ENCODE data around the gene PTPN13.
A peak's percentile ranks its signal among the peaks of the same experiment; 100 is the strongest.

Gene PTPN13

GRCh38 chr4:86683983-86684382, 89.9 kb downstream of the PTPN13 start:
- TF ChIP-seq CTCF (IDR thresholded peaks at IDR 0.05; ENCODE audit: low read depth, low read length, missing control alignments) = no peak
- H3K27ac ChIP-seq = no peak overlapping the region
- DNase-seq = no peak
- no peaks in the 10 kb centered on the region for H3K36me3 ChIP-seq (replicated peaks)
- H3K27me3 ChIP-seq (replicated peaks) = no peaks in the 10 kb centered on the region
- H3K4me3 ChIP-seq (ENCODE audit: low read depth, low read length) = no peak overlapping the region
- in situ Hi-C loops (cut with HindIII; ENCODE audit: low pct_ligation_motif_present, low sequenced_read_pairs) = no loop called here

GRCh38 chr4:86685401-86685800, 91.3 kb downstream of the PTPN13 start:
- Histone ChIP-seq H3K27me3 (replicated peaks) (no peaks in the 10 kb centered on the region), H3K27ac (no peak overlapping the region), H3K4me3 (ENCODE audit: low read depth, low read length) (no peak overlapping the region), H3K36me3 (replicated peaks) (no peaks in the 10 kb centered on the region)
- in situ Hi-C loops (cut with HindIII; ENCODE audit: low pct_ligation_motif_present, low sequenced_read_pairs) = no loop called here
- TF ChIP-seq CTCF (IDR thresholded peaks at IDR 0.05; ENCODE audit: low read depth, low read length, missing control alignments) = no peak
- DNase-seq = peak; percentile 47

DNA sequence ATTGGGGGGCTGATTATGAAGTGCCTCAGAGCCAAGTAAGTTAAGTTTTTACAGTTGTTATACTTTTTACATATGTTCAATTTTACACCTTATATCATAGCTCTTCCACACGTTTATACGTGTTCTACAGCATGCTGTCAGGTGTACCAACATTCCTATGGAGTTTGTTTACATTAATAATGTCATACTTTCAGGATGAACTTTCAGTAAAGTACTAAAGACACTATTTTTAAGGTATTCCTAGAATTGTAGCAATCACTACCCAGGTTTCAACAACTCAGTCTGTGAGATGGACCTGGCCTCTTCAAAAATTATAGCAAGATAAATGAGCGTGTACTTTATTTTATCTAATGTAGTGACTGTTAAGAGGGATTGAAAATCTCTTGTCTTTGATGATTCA, 92.6 kb downstream of the PTPN13 start:
- no peaks in the 10 kb centered on the region for H3K36me3 ChIP-seq (replicated peaks)
- H3K27ac ChIP-seq = no peak overlapping the region
- DNase-seq = no peak
- in situ Hi-C loops (cut with HindIII; ENCODE audit: low pct_ligation_motif_present, low sequenced_read_pairs) = no loop called here
- no peak overlapping the region for H3K4me3 ChIP-seq (ENCODE audit: low read depth, low read length)
- H3K27me3 ChIP-seq (replicated peaks) = no peaks in the 10 kb centered on the region
- no peak for TF ChIP-seq CTCF (IDR thresholded peaks at IDR 0.05; ENCODE audit: low read depth, low read length, missing control alignments)

- no peak for TF ChIP-seq CTCF (IDR thresholded peaks at IDR 0.05; ENCODE audit: low read depth, low read length, missing control alignments)
- in situ Hi-C loops (cut with HindIII; ENCODE audit: low pct_ligation_motif_present, low sequenced_read_pairs) = no loop called here
- no peak for DNase-seq
- Histone ChIP-seq H3K27ac (no peak overlapping the region), H3K4me3 (ENCODE audit: low read depth, low read length) (no peak overlapping the region), H3K36me3 (replicated peaks) (no peaks in the 10 kb centered on the region), H3K27me3 (replicated peaks) (no peaks in the 10 kb centered on the region)
These were observed 93.9 kb downstream of the PTPN13 start for GRCh38 chr4:86688026-86688425.

DNA sequence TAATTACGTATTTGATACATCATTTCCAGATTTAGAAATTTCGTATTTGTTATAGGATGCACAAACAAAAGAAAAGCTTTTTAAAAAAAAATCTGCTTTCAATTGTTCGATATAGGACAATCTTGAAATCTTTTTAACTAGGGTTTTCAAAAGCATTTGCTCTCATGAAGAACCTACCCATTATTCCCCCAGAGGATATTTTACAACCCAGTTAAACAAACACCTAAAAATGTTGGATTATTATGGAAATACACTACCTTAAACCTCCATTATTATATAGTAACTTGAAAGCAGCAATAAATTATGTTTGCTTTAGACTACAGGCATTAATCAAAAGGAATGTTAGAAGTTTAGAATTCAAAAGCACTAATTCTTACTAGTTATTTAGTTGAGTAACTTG, 110.5 kb downstream of the PTPN13 start:
- no peak for TF ChIP-seq CTCF (IDR thresholded peaks at IDR 0.05; ENCODE audit: low read depth, low read length, missing control alignments)
- no peaks in the 10 kb centered on the region for H3K27me3 ChIP-seq (replicated peaks)
- H3K27ac ChIP-seq = no peak overlapping the region
- in situ Hi-C loops (cut with HindIII; ENCODE audit: low pct_ligation_motif_present, low sequenced_read_pairs) = no loop called here
- H3K4me3 ChIP-seq (ENCODE audit: low read depth, low read length) = no peak overlapping the region
- no peaks in the 10 kb centered on the region for H3K36me3 ChIP-seq (replicated peaks)
- DNase-seq = no peak

DNA sequence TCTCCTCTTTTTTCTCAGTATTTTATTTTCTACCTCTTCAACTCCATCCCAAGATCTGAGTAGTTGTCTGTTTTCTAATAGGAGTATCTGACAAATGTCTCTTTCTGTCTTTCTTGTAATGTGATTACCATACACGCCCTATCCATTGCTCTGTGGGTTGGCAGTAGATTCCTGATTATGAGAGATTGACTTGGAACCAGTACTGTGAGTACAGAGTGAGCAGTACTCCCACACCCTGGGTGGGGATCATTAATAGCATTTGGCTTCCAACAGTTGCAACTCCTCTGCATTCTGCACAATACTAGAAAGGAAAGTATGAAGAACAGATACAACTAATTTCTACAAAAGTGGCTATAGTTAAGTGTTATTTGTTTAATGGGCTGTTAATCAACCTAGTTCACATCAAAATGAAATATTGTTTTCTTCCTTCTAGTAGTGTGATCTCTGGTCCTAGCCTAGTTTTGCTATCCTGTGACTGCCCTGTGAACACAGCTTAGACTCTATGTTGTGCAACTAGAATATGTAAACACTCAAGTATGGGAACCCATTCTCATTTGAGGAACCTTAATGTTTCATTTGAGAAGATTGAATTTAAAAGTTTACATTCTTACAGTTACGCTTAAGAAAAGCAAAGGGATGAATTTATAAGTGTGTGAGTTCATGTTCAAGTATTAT, 112.9 kb downstream of the PTPN13 start:
- Histone ChIP-seq H3K4me3 (ENCODE audit: low read depth, low read length) (no peak overlapping the region), H3K27ac (no peak overlapping the region), H3K36me3 (replicated peaks) (no peaks in the 10 kb centered on the region), H3K27me3 (replicated peaks) (no peaks in the 10 kb centered on the region)
- TF ChIP-seq CTCF (IDR thresholded peaks at IDR 0.05; ENCODE audit: low read depth, low read length, missing control alignments) = no peak
- in situ Hi-C loops (cut with HindIII; ENCODE audit: low pct_ligation_motif_present, low sequenced_read_pairs) = no loop called here
- DNase-seq = no peak
